GM12875 (cell line): ENCODE measurements around the gene STRAP.

Experiments
- H3K4me3 ChIP-seq: one replicate; pipeline ENCODE4 v1.5.1; 2011; ENCODE audit warnings: low read depth, low read length, control low read depth
- TF ChIP-seq, protein P1 (sequence below): IDR thresholded peaks from 2 replicates; pipeline ENCODE4 v1.5.1; 2011; ENCODE audit warnings: low read depth, mild to moderate bottlenecking, control low read depth, inconsistent platforms, low read length, moderate library complexity, borderline replicate concordance; ENCODE audit not compliant: insufficient read depth

STRAP gene

DNA sequence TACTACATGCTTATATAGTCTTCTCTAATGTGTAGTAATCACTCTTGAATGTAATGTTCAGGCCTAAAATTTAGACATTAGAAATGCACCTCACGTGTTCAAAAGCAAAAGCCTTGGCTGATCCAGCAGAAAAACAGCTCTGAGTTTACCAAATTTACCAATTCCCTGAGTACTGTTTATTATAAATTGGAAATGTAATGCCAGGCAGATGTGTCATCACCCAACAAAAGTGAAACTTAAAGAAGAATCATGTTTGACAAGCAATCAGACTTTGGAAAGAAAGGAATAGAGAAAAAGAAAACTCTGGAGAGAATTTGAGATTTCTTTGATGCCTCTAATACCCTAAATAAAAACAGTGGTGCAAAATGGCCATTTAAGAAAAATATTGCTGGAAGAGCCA lies 26.5 kb upstream of the STRAP start:
- TF ChIP-seq, protein P1, sequence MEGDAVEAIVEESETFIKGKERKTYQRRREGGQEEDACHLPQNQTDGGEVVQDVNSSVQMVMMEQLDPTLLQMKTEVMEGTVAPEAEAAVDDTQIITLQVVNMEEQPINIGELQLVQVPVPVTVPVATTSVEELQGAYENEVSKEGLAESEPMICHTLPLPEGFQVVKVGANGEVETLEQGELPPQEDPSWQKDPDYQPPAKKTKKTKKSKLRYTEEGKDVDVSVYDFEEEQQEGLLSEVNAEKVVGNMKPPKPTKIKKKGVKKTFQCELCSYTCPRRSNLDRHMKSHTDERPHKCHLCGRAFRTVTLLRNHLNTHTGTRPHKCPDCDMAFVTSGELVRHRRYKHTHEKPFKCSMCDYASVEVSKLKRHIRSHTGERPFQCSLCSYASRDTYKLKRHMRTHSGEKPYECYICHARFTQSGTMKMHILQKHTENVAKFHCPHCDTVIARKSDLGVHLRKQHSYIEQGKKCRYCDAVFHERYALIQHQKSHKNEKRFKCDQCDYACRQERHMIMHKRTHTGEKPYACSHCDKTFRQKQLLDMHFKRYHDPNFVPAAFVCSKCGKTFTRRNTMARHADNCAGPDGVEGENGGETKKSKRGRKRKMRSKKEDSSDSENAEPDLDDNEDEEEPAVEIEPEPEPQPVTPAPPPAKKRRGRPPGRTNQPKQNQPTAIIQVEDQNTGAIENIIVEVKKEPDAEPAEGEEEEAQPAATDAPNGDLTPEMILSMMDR: no peak
- H3K4me3 ChIP-seq: no peak overlapping the region

DNA sequence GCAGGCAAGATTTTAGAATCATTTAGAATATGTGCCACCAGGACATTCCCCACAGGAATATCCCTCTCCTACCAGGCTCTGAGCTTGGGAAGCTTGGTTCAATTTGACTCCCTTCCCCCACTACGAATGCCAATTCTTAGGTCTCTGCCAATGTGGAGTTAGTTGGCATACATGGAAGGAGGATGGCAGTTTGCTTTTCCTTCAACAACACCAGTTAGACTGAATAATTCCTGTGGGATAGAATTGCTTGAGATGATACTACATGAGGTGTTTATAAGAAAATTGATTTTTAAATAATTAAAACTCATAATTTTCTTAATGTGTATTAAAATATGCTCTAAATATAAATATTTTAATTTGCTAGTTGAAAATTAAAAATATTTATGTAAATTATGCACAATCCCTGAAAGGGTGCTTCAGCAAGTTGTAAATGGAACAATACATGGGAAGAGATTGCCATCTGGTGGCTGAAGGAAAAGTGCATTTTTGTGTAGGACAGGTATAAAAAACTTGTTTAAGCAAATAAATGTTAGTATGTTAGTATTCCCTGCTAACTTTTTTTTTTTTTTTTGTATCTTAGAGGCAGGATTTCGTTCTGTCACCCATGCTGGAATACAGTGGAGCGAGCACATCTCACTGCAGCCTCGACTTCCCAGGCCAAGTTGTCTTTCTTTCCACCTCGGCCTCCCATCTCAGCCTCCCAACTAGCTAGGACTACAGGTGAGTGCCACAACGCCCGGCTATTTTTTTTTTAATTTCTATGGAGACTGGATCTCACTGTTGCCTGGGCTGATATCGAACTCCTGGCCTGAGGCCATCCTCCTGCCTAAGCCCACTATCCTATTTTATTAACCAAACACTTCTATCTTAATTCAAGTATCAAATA lies 25.8 kb upstream of the STRAP start:
- TF ChIP-seq, protein P1: peak; percentile 46; the same call in 1 of the 2 replicates
- H3K4me3 ChIP-seq: no peak overlapping the region

DNA sequence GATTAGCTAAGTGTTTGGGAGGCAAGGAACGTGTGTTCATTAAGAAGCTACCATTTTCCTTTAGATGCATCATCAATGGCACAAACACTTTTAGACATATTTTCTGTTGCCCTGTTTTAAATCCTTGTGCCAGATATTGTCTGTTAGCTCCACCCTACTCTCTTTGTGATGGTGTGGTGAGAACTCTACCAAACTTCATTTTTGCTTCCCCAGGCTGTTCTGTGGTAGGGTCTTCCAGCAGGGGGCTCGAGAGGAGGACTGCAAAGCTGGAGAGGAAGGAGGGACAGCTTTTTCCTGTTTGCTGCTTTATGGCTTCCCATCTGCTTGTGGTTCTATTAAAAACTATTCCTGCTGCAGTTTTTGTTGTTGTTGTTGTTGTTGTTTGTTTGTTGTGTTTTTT lies 23.8 kb upstream of the STRAP start:
- TF ChIP-seq, protein P1: no peak
- H3K4me3 ChIP-seq: no peak overlapping the region

DNA sequence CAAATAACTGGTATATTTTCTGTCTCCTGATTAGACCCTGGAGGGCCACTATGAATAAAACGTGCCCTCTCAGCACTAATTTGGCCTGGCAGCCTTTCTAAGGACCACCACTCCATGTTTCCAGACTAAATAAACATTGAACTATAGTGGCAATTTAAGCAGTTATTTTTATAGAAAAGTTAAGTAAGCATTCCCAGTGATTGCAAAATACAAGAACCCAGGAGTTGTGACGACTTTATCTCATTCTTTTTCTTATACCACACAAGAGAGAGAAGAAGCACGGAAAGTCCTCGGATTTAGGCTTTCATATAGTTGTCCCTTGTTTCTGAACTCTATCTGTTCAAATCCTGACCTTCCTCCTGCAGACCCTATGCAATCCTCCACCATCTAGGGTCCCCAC lies 23.1 kb upstream of the STRAP start:
- TF ChIP-seq, protein P1: no peak
- H3K4me3 ChIP-seq: no peak overlapping the region

DNA sequence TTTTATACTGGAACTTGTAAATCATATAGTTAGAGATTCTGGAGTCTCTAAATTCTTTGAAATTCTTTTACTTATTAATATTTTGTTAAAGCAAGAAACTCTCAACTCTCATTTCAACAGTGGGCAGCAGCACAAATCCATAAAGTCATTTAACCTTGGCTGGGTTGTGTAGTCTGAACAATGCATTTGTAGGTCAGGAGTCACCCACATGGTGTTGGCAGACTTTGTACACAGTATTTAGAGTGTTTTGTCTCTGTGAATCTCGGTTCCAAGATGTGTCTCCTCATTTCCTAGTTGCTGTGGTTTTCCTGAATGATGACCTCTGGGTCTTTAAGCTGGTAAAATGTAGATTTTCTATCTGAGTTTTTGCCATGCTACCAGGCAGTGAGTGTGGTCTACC lies 20.8 kb upstream of the STRAP start:
- no peak overlapping the region for H3K4me3 ChIP-seq
- TF ChIP-seq, protein P1: no peak

DNA sequence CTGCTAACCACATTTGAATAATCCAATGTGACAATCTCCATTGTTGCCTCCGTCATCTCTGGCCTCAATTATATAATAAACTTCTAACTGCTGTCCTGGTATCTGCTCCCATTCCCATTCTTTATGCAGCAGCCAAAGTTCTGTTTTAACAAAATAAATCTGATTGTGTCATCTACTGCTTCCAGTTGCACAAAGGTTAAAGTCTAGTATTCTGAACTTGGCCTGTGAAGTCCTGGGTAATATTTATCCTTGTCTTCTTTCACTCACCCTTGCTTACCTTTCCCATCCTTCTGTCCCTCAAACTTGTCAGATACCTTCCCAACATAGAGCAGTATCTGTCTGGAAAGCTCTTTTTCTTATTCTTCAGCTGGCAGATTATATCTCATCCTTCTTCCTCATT lies 19.3 kb upstream of the STRAP start:
- TF ChIP-seq, protein P1: no peak
- H3K4me3 ChIP-seq: no peak overlapping the region

DNA sequence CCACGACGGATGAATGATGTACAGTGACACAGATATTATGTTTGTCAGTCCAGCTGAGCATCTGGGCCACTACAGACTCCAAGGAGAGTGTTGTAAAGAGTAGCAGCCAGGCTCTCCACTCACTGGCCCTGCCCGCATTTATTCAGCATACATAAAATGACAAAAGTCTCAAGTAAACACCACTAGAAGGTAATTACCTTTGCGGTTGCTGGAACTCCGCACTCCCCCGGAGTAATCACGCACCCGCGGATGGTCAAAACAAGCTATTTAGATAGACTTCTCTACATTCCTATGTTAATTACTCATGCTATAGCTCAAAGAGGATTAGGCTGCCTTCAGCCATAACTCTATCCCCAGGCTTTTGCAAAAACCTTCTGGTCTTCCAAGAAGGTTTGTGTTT lies 18.8 kb upstream of the STRAP start:
- TF ChIP-seq, protein P1: no peak
- no peak overlapping the region for H3K4me3 ChIP-seq
